HepG2 (cell line): Measurements from ENCODE around the gene PLPPR2. TPM values are rescaled to one million over a fixed set of nuclear protein-coding genes. Genes with fewer than 3 reads are reported as not detected.

Source experiments
- ATAC-seq: fragments of 200-7000 bp; cut with Tn5 transposase; 3 replicates; pipeline ENCODE4 v1.9.1; 2020; ENCODE audit warnings: mild to moderate bottlenecking, moderate library complexity
- BruUV-seq: library from RNA; stranded (reverse); fragments of 400-500 nt; replicated peaks from 2 replicates; lab custom pipeline; 2021; lab: Mats Ljungman, UMichigan
- CTCF ChIA-PET: fragments of 300-600 bp; formaldehyde crosslinking; extraction: SDS; loops from one replicate; lab custom pipeline; 2021; ENCODE audit warnings: low total read pairs, inconsistent platforms, low intra/inter-chr PET ratio; lab: Yijun Ruan, JAX
- POLR2A ChIA-PET: fragments of 350-600 bp; sonication (Branson Sonifier 250); formaldehyde crosslinking; loops from one replicate; lab custom pipeline; 2020; ENCODE audit warnings: antibody characterized with exemption, inconsistent platforms; lab: Yijun Ruan, JAX
- DNase-seq: peaks from one replicate; pipeline ENCODE4 v3.0.0-alpha.2; 2015; ENCODE audit warnings: low spot score
- FAIRE-seq: peaks from 3 replicates; lab custom pipeline; 2011; peaks lifted over from hg19 to GRCh38; lab: Jason Lieb, UNC
- H2AFZ ChIP-seq: one replicate; pipeline ENCODE4 v1.6.1; 2011; ENCODE audit warnings: low read length, inconsistent platforms
- H3K27ac ChIP-seq: fragments of 300-600 bp; 3 replicates; pipeline ENCODE4 v1.8.0; 2011; ENCODE audit warnings: mixed run types, mild to moderate bottlenecking, mixed read lengths, low read length, inconsistent platforms; ENCODE audit not compliant: insufficient read depth; ENCODE audit errors: extremely low read length
- H3K27me3 ChIP-seq, 2 experiments: fragments of 200-600 bp in 1 of 2; 2 replicates in 1 of 2; 3 replicates in 1 of 2; pipeline versions ENCODE4 v1.6.0 to v1.8.0; 2011; ENCODE audit warnings: low read length in 2 of 2, mild to moderate bottlenecking in 2 of 2, moderate library complexity in 2 of 2, inconsistent platforms in 1 of 2; ENCODE audit not compliant: insufficient read depth in 2 of 2, control insufficient read depth in 1 of 2
- H3K36me3 ChIP-seq, 2 experiments: fragments of 200-600 bp in 1 of 2; replicated peaks in 1 of 2; 2 replicates in 1 of 2; 3 replicates in 1 of 2; pipeline versions ENCODE4 v1.5.1 to v1.8.0; 2011; ENCODE audit warnings: low read length in 2 of 2, inconsistent platforms in 1 of 2; ENCODE audit not compliant: insufficient read depth in 2 of 2, control insufficient read depth in 1 of 2
- H3K4me1 ChIP-seq: 2 replicates; pipeline ENCODE4 v1.5.1; 2012; ENCODE audit warnings: low read length, inconsistent platforms; ENCODE audit not compliant: insufficient read depth
- H3K4me2 ChIP-seq: 2 replicates; pipeline ENCODE4 v1.6.0; 2011; ENCODE audit warnings: low read depth, low read length, inconsistent platforms
- H3K4me3 ChIP-seq, 3 experiments: fragments of 200-600 bp in 1 of 3; sonication (generic), shearing (Covaris generic) in 1 of 3; replicated peaks in 1 of 3; 2 replicates each; pipeline ENCODE4 v1.5.1; 2011 to 2016; ENCODE audit warnings: low read length in 3 of 3, inconsistent platforms in 2 of 3, low read depth in 2 of 3, mild to moderate bottlenecking in 2 of 3, control low read depth in 1 of 3, mixed read lengths in 1 of 3; ENCODE audit not compliant: insufficient read depth in 1 of 3
- H3K79me2 ChIP-seq: one replicate; pipeline ENCODE4 v1.6.1; 2011; ENCODE audit warnings: low read length, inconsistent platforms; ENCODE audit not compliant: insufficient read depth
- H3K9ac ChIP-seq: 2 replicates; pipeline ENCODE4 v1.6.0; 2011; ENCODE audit warnings: mild to moderate bottlenecking, low read depth, low read length, inconsistent platforms; ENCODE audit not compliant: insufficient read depth
- H3K9me3 ChIP-seq: 2 replicates; pipeline ENCODE4 v1.5.1; 2012; ENCODE audit warnings: mild to moderate bottlenecking, low read length
- H4K20me1 ChIP-seq: 2 replicates; pipeline ENCODE4 v1.6.0; 2011; ENCODE audit warnings: inconsistent platforms, mild to moderate bottlenecking, low read length, moderate library complexity; ENCODE audit not compliant: insufficient read depth
- EZH2 ChIP-seq: conservative IDR thresholded peaks from 2 replicates; pipeline ENCODE4 v1.6.1; 2012; ENCODE audit warnings: mild to moderate bottlenecking, low read depth, low read length, moderate library complexity
- HDAC6 ChIP-seq: fragments of 200-600 bp; sonication (generic); IDR thresholded peaks from 2 replicates; pipeline ENCODE4 v1.7.0; 2017; ENCODE audit warnings: mild to moderate bottlenecking, antibody characterized with exemption, low read length, low read depth
- HOMEZ ChIP-seq: IDR thresholded peaks from 2 replicates; pipeline ENCODE4 v1.6.1; 2016; ENCODE audit warnings: low read depth
- ISL2 ChIP-seq: sonication (generic); formaldehyde crosslinking; IDR thresholded peaks from 2 replicates; pipeline ENCODE4 v1.5.0; 2020; ENCODE audit warnings: missing genetic modification reagents
- REPIN1 ChIP-seq: sonication (generic); formaldehyde crosslinking; IDR thresholded peaks from 2 replicates; pipeline ENCODE4 v1.8.0; 2022; ENCODE audit warnings: missing genetic modification reagents, low read depth, mild to moderate bottlenecking, borderline replicate concordance
- TARDBP ChIP-seq: sonication (generic); formaldehyde crosslinking; IDR thresholded peaks from 2 replicates; pipeline ENCODE4 v1.8.0; 2022; ENCODE audit warnings: mild to moderate bottlenecking, missing genetic modification reagents
- ZBTB49 ChIP-seq: sonication (generic); formaldehyde crosslinking; IDR thresholded peaks from 2 replicates; pipeline ENCODE4 v1.4.0; 2020; ENCODE audit warnings: missing genetic modification reagents, borderline replicate concordance
- WGBS: methylation state at CpG from one replicate; pipeline ENCODE4 v1.1.6; 2017; ENCODE audit warnings: low lambda C conversion rate; 5-methylcytosine and 5-hydroxymethylcytosine counted together
- in situ Hi-C: cut with HindIII; loops from 2 replicates; pipeline ENCODE4 v1.10.0; 2017; ENCODE audit warnings: low pct_unique_long_range_greater_than_20kb; ENCODE audit not compliant: extremely low pct_ligation_motif_present
- intact Hi-C: fragments of 100-400 bp; cut with micrococcal nuclease; formaldehyde crosslinking; loops from one replicate; pipeline ENCODE4 v1.10.0; 2022; ENCODE audit not compliant: unreplicated experiment
- polyA plus RNA-seq, 8 experiments: library from polyadenylated mRNA; depleted of rRNA in 3 of 8; stranded (reverse) in 7 of 8; unstranded in 1 of 8; fragments of >200 nt; fragmentation: Illumina TruSeq in 4 of 8; extraction: Trizol in 4 of 8; gene quantifications; 2 replicates each; pipeline versions ENCODE4 v1.2.1 to v1.2.3, GENCODE V29; 2011 to 2016; ENCODE audit warnings: low read depth in 4 of 8, missing spikeins in 1 of 8, mixed read lengths in 1 of 8; ENCODE audit not compliant: insufficient read depth in 1 of 8
- total RNA-seq, 5 experiments: library from RNA; depleted of rRNA; stranded (reverse); fragments of >200 nt; fragmentation: Illumina TruSeq; extraction: Trizol; gene quantifications; 2 replicates each; pipeline ENCODE4 v1.2.3, GENCODE V29; 2016; ENCODE audit warnings: low read depth in 1 of 5

PLPPR2 gene
- total and polyA plus RNA-seq, 2 of the 13 experiments (the other 11 are each of a cell fraction or from before 2014, with no cell fraction given) = 1.5 to 2.1 TPM

- TF ChIP-seq TARDBP (CRISPR knock-in tag) = 0 out of 2 replicates have a peak, but pooled peaks have one; percentile 19
- TF ChIP-seq ISL2 (CRISPR knock-in tag) = no peak
- TF ChIP-seq, all 625 proteins: peak for 1
- no peaks in the 10 kb centered on the region for H3K9me3 ChIP-seq
- DNase-seq (no peak), FAIRE-seq (no peak), ATAC-seq (no peak)
- no peak overlapping the region for H2AFZ ChIP-seq
- peaks cover 12% of the 10 kb centered on the region for H3K79me2 ChIP-seq
- CTCF ChIA-PET = interaction anchor here (0.8 to 2.1 kb wide), 2 partner anchors 63 to 69 kb away, joined by 3 to 10 read pairs; no protein-coding TSS in a partner anchor
- no peak overlapping the region for H3K4me2 ChIP-seq
- no peaks in the 10 kb centered on the region for H3K36me3 ChIP-seq
- POLR2A ChIA-PET = interaction anchor here (1.1 to 1.3 kb wide), 2 partner anchors 32 to 58 kb away, joined by 3 read pairs; partner anchors contain the start of genes CCDC159, ODAD3, PRKCSH and TMEM205
- in situ Hi-C loops (no loop called here), intact Hi-C loops (loop anchor here (1.0 to 2.0 kb wide), 2 partner anchors 69 to 105 kb away; no protein-coding TSS in a partner anchor)
- no peak overlapping the region for H3K9ac ChIP-seq
- H3K4me1 ChIP-seq = peaks cover 52% of the 10 kb centered on the region
- no peak overlapping the region for H3K4me3 ChIP-seq
- 100% methylated on average over 2 of the region's 3 CpGs for WGBS
- no peak overlapping the region for H3K27ac ChIP-seq
- H4K20me1 ChIP-seq = no peaks in the 10 kb centered on the region
- BruUV-seq = no TSS peak
- no peaks in the 10 kb centered on the region; a peak in 1 of 5 replicates for H3K27me3 ChIP-seq
Observed at GRCh38 chr19:11377756-11378155, 22.5 kb downstream of the PLPPR2 start.

GRCh38 chr19:11378319-11379189 lies 23.3 kb downstream of the PLPPR2 start:
- no peaks in the 10 kb centered on the region; a peak in 1 of 5 replicates for H3K27me3 ChIP-seq
- in situ Hi-C loops (no loop called here), intact Hi-C loops (loop anchor here (1.0 to 2.0 kb wide), 2 partner anchors 68 to 104 kb away; no protein-coding TSS in a partner anchor)
- ATAC-seq = 0 out of 3 replicates have a peak, but pooled peaks have one; percentile 3
- H3K9me3 ChIP-seq = no peaks in the 10 kb centered on the region
- no peak overlapping the region for H3K27ac ChIP-seq
- H3K9ac ChIP-seq = no peak overlapping the region
- H4K20me1 ChIP-seq = no peaks in the 10 kb centered on the region
- H2AFZ ChIP-seq = no peak overlapping the region
- no peaks in the 10 kb centered on the region for H3K36me3 ChIP-seq
- WGBS = no CpG with 5 or more reads among the region's 8 CpGs
- peak; percentile 36 for FAIRE-seq
- no TSS peak for BruUV-seq
- POLR2A ChIA-PET = no interaction called here
- peak; percentile 48 for DNase-seq
- peaks cover 48% of the 10 kb centered on the region for H3K4me1 ChIP-seq
- CTCF ChIA-PET = interaction anchor here (0.8 to 2.1 kb wide), 2 partner anchors 62 to 68 kb away, joined by 3 to 10 read pairs; no protein-coding TSS in a partner anchor
- H3K79me2 ChIP-seq = peaks cover 12% of the 10 kb centered on the region
- H3K4me2 ChIP-seq = no peak overlapping the region
- no peak overlapping the region for H3K4me3 ChIP-seq
- TF ChIP-seq HOMEZ (CRISPR knock-in tag) (no peak), EZH2 (no peak), REPIN1 (0 out of 2 replicates have a peak, but pooled peaks have one; percentile 52), HDAC6 (no peak), ZBTB49 (CRISPR knock-in tag) (no peak)
